ENCODE results near the gene MTCL1.

Gene MTCL1

DNA sequence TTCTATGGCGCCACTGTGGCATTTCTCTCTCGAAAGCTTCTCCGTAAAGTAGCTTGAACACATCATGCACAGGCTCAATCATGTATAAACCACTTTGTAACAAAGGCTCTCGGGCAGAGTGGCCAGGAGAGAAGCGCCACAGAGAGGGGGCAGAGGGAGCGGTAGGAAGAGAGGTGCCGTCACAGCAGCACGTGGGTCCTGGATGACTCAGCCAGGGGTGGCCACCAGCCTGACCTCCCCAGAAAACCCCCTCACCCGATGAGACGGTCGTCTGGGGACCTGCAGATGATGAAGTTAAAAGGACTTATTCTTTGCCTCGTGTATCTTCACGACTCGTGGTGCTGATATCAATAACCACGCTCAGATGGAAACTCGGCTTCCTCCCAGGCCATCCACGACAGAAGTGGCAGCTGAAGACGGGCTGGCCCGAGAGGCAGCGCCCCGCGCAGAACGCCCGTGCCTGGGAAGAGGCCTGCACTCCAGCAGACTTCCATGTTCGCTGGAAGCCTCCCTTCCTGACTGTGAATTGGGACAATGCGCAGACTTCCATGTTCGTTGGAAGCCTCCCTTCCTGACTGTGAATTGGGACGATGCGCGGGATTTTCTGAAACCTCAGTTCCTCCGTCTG is 46.4 kb upstream of the MTCL1 start:
- Histone ChIP-seq H3K4me2 (ENCODE audit: low read length) (no peak overlapping the region), H3K36me3 (ENCODE audit: control insufficient read depth, insufficient read depth, low read length) (no peaks in the 10 kb centered on the region), H2AFZ (no peak overlapping the region), H3K27ac (no peak overlapping the region), H3K79me2 (no peaks in the 10 kb centered on the region), H3K4me1 (no peaks in the 10 kb centered on the region), H3K9me3 (ENCODE audit: control insufficient read depth, low read length) (no peaks in the 10 kb centered on the region), H3K9ac (no peak overlapping the region), H3K4me3 (ENCODE audit: low read depth, low read length) (no peak overlapping the region), H3K27me3 (ENCODE audit: control insufficient read depth, insufficient read depth, low read length) (no peaks in the 10 kb centered on the region)
- TF ChIP-seq CTCF (IDR thresholded peaks at IDR 0.05): no peak

GRCh38 chr18:8659609-8660242 is 45.6 kb upstream of the MTCL1 start:
- no peaks in the 10 kb centered on the region for H3K4me1 ChIP-seq
- TF ChIP-seq CTCF (IDR thresholded peaks at IDR 0.05): no peak
- no peak overlapping the region for H3K4me3 ChIP-seq (ENCODE audit: low read depth, low read length)

GRCh38 chr18:8660316-8660715 is 45.0 kb upstream of the MTCL1 start:
- H3K36me3 ChIP-seq (ENCODE audit: control insufficient read depth, insufficient read depth, low read length): no peaks in the 10 kb centered on the region
- no peaks in the 10 kb centered on the region for H3K79me2 ChIP-seq

More at GRCh38 chr18:8659609-8660242, 45.6 kb upstream of the MTCL1 start:
- no peaks in the 10 kb centered on the region for H3K36me3 ChIP-seq (ENCODE audit: control insufficient read depth, insufficient read depth, low read length)
- no peaks in the 10 kb centered on the region for H3K27me3 ChIP-seq (ENCODE audit: control insufficient read depth, insufficient read depth, low read length)
- no peak overlapping the region for H3K27ac ChIP-seq
- no peaks in the 10 kb centered on the region for H3K9me3 ChIP-seq (ENCODE audit: control insufficient read depth, low read length)
- H3K79me2 ChIP-seq: no peaks in the 10 kb centered on the region
- H2AFZ ChIP-seq: no peak overlapping the region
- H3K4me2 ChIP-seq (ENCODE audit: low read length): no peak overlapping the region
- H3K9ac ChIP-seq: no peak overlapping the region

DNA sequence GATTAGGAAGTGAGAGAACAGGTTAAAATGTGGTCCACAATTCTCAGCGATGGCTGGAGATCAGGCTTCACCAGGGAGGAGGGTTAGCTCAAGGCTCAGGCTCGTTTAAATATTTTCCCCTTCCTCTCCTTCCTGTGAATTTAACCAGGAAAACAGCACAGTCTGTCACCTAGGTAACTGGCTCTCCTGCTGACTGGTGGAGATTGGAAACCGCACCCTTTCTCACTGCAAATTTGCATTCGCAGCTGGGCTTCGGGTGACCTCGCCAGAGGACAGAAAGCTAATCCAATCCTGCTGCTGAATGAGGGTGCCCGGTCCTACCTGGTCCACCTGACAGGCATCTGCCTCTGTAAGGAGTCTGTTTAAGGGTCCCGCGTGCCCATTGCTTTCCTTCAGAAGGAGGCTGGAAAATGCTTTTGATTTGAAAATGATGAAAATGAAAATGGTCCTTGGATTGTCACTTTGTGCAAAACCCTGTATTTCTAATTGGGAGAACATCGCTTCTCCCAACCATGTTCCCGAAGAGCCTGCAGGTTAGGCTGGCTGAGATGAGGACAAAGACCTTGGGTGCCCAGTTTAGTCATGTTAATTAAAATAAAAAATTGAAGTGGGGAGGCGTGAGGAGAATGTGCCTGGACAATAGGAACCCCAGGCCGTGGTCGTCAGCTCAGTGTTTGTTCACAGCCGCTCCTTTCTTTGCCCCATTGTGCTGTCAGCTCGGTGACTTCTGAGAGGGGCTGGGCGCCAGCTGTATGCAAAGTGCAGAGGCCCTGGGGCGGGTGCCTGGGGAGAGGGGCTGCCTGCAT is 43.4 kb upstream of the MTCL1 start:
- peak overlapping the region; percentile 20 for H3K4me2 ChIP-seq (ENCODE audit: low read length)
- no peaks in the 10 kb centered on the region for H3K27me3 ChIP-seq (ENCODE audit: control insufficient read depth, insufficient read depth, low read length)
- H3K36me3 ChIP-seq (ENCODE audit: control insufficient read depth, insufficient read depth, low read length): no peaks in the 10 kb centered on the region
- peak overlapping the region; percentile 50 for H2AFZ ChIP-seq
- H3K9ac ChIP-seq: no peak overlapping the region
- H3K4me1 ChIP-seq: no peaks in the 10 kb centered on the region
- H3K4me3 ChIP-seq (ENCODE audit: low read depth, low read length): no peak overlapping the region
- no peaks in the 10 kb centered on the region for H3K79me2 ChIP-seq
- TF ChIP-seq CTCF (IDR thresholded peaks at IDR 0.05): no peak
- no peaks in the 10 kb centered on the region for H3K9me3 ChIP-seq (ENCODE audit: control insufficient read depth, low read length)
- H3K27ac ChIP-seq: no peak overlapping the region

More at GRCh38 chr18:8660316-8660715, 45.0 kb upstream of the MTCL1 start:
- Histone ChIP-seq H3K27ac (no peak overlapping the region), H3K9me3 (ENCODE audit: control insufficient read depth, low read length) (no peaks in the 10 kb centered on the region), H3K4me3 (ENCODE audit: low read depth, low read length) (no peak overlapping the region), H3K4me2 (ENCODE audit: low read length) (no peak overlapping the region), H2AFZ (no peak overlapping the region), H3K4me1 (no peaks in the 10 kb centered on the region), H3K9ac (no peak overlapping the region), H3K27me3 (ENCODE audit: control insufficient read depth, insufficient read depth, low read length) (no peaks in the 10 kb centered on the region)
- TF ChIP-seq CTCF (IDR thresholded peaks at IDR 0.05): no peak
